ENCODE measurements around the gene LCLAT1.

DNA sequence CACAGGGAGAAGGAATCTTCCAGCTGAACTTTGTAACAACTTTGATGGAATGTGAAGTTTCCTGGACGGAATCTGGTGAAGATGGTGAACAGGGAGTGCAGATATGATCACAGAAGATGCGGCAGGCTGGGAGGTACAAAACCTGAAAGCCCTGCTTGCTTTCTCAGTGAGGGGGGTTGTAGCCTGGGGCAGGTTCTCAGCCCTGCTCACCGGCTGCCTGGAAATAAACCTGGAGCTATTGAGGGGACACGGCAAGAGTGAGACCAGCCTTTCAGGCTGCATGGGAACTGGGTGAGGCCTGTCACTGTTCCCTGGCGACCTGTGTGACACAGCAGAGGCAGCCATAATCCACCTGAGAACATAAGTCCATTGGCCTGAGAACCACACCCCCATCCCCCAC is 174.8 kb downstream of the LCLAT1 start:
- TF ChIP-seq, protein P1, sequence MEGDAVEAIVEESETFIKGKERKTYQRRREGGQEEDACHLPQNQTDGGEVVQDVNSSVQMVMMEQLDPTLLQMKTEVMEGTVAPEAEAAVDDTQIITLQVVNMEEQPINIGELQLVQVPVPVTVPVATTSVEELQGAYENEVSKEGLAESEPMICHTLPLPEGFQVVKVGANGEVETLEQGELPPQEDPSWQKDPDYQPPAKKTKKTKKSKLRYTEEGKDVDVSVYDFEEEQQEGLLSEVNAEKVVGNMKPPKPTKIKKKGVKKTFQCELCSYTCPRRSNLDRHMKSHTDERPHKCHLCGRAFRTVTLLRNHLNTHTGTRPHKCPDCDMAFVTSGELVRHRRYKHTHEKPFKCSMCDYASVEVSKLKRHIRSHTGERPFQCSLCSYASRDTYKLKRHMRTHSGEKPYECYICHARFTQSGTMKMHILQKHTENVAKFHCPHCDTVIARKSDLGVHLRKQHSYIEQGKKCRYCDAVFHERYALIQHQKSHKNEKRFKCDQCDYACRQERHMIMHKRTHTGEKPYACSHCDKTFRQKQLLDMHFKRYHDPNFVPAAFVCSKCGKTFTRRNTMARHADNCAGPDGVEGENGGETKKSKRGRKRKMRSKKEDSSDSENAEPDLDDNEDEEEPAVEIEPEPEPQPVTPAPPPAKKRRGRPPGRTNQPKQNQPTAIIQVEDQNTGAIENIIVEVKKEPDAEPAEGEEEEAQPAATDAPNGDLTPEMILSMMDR (IDR thresholded peaks at IDR 0.05; ENCODE audit: insufficient read depth, low read length, poor library complexity, severe bottlenecking) = no peak
- no peak for TF ChIP-seq EZH2phosphoT487 (conservative IDR thresholded peaks at IDR 0.05; ENCODE audit: low read length)
